ENCODE results near the gene PNPLA3.

GRCh38 chr22:43991316-43992020 is 67.9 kb downstream of the PNPLA3 start:
- TF ChIP-seq POLR2A (IDR thresholded peaks at IDR 0.05; ENCODE audit: low read depth, low read length) (no peak), POLR2AphosphoS5 (IDR thresholded peaks at IDR 0.05; ENCODE audit: low read depth, low read length) (no peak)
